ENCODE data around the gene LRFN2.

Gene LRFN2

DNA sequence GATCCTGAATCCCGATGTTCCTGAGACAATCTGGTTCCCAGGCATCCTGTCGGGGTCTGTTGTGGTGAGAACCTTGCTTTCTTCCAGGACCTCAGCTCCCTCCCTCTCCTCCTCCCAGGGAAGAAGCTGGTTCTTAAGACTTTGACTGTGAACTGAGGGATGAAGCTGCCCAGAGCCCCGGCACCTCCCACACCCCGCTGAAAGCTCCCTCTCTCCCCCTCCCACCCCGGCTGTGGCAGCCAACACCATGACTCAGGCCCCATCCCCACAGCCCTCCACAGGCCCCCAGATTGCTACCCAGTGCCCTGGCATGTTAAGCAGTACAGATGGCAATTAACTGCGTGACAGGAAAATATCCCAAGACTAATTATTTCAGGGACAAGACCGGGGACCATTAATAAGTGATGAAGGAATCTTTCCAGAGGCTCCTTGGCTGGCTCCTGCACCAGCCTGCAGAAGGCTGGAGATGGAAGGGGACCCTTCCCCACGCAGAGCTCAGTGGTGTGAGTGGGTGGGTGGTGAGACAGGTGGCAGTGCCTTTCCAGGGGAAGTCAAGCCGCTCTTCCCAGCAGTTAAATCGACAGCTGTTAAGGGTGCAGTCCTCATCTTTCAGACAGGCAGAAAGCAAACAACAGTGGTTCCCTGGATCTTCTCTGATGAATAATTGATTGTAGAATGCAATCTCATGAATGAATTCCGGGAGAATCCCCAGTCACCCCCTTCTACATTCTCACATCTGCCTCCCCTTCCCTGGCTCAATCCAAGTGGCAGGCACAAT, 237.9 kb downstream of the LRFN2 start:
- DNase-seq (ENCODE audit: low read depth), result no peak

DNA sequence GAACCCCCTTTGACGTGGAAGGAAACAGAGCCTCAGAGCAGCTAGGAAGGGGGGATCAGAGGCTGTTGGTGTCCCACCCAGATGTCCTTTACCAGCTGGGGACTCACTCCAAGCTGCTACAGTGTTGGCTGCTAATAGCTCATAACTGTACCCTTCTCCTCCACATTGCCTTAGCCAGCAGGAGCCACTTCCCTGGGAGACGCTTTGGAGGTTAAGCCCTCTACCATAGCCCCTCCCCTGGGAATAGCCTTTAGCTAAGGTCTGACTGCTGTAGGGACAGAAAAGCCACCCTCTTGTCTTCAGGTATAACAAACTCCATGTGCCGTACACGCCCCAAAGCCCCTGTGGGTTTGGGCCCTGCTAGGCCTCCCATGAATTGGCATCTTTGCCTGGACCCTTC, 238.6 kb downstream of the LRFN2 start:
- no peak for DNase-seq (ENCODE audit: low read depth)

DNA sequence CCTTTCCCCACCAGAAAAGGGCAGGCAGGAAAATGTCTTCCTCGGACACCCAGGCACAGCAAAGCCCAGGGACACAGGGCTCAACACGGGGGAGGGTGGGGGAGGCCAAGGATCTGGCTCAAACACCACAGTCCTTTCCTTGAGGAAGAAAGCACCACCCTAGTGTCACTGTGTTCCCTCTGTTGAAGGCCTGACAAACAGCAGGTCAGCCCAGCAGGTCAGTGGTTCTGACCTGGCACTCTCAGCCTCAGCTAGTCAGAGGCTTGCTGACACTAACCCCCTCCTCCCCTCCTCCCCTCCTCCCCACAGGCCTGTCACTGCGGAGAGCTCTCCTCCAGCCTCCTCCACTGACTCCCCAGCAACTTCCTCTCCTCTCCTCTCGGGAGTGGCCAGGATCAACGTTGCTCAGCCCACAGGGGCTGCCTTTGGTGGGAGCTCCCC, 239.6 kb downstream of the LRFN2 start:
- no peak for DNase-seq (ENCODE audit: low read depth)

GRCh38 chr6:40346246-40346645, 240.9 kb downstream of the LRFN2 start:
- DNase-seq (ENCODE audit: low read depth), result no peak

DNA sequence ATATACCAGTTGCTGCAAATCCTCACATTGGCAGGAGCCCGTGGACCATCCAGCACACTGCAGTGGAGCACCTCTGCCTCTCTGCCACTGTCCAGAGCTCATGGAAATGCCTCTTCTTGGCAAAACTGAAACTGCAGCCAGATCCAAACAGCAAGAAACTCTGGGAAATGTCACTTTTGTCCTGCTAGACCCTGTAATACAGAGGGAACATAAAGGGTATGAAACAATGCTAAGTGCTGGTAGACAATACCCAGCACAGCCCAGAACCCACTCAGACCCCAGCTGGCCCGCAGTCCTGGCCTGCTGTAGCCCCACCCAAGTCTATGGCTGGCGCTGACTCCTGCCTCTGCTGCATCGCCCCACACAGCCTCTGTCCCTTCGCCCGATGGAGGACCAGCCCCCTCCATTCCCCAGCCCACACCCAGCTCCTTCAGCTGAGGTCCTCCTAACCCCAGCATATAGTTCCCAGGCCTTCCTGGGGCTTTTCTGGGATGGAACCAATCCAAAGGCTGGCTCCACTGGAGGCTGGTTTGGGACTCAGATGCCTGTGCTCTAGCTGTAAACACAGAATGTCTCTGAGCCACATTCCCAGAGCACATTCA, 242.5 kb downstream of the LRFN2 start:
- DNase-seq (ENCODE audit: low read depth), result no peak

DNA sequence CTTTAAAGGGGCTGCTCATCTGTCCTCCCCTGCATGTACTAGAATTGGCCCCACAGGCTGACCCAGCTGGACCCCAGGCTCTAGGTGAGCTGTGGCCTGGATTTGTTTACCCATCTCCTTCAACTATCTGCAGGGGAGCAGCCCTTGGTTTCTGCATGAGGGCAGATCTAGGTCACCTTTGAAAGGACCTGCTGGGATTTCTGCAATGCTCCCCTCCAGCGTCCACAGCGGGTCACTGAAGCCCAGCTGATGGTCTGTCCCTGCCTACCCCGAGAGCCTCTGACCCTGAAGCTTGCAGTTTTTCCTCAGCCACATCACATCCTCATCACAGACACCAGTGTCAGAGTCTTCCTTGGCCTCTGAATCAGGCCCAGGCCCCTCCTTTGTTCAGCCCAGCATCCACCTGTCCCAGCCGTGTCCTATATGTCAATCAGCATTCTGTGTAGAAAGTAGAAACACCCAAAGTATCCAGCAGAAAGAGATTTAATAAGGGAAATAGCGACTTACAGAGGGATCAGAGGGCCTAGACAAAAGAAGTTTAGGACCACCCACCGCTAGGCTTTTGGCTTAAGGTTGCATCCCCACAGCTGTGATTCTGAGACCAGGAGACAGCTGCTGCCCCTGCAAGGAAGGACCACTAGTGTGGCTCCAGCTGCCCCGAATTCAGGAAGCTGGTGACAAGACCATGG, 243.1 kb downstream of the LRFN2 start:
- DNase-seq (ENCODE audit: low read depth), result no peak

DNA sequence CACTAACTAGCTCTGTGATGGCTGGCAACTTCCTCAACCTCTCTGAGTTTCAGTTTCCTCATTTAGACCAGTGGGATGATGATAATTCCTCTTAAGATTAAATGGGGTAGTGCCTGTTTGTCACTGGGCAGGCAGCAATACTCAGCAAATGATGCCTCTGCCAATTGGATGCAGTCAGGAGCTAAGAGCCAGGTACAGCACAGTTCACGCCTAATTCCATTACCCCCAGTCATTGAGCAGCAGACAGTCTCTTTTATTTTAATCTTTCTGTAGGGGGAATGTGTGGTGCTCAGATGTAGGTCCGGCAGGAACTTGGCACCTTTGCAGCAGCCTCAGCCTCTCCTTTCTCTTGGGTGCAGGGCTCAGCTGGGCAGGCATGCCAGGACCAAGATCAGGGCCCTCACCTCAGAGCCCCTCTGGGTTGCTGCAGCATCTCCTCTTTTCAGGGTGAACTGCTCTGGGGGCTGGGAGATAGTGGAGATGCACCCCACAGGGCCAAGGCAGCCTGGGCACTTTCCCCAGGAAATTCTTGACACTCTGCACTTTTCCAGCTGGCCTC, 243.8 kb downstream of the LRFN2 start:
- no peak for DNase-seq (ENCODE audit: low read depth)

- no peak for DNase-seq (ENCODE audit: low read depth)
Observed at GRCh38 chr6:40342723-40343122, 244.4 kb downstream of the LRFN2 start.

DNA sequence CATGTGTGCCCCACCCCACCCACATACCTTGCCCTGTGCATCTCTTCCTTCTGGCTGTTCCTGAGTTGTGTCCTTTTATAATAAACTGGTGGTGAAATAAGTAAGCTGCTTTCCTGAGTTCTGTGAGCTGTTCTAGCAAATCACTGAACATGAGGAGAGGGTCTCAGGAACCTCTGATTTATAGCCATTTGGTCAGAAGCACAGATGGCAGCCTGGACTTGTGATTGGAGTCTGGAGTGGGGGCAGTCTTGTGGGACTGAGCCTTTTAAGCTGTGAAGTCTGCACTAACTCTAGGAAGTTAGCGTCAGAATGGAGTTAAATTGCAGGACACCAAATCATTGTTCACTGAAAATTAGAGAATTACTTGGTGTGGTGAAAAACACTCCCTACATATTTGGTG, 245.4 kb downstream of the LRFN2 start:
- no peak for DNase-seq (ENCODE audit: low read depth)
